SK-N-SH (cell line): Measurements from ENCODE around the gene TCEAL5. TPM values are rescaled to one million over a fixed set of nuclear protein-coding genes. Genes with fewer than 3 reads are reported as not detected.
A peak's percentile ranks its signal among the peaks of the same experiment; 100 is the strongest.

ENCODE experiments used
- CTCF ChIA-PET: fragments of 300-600, 350-600 bp; formaldehyde crosslinking; extraction: SDS; loops from one replicate; lab custom pipeline; 2021; lab: Yijun Ruan, JAX
- POLR2A ChIA-PET: fragments of 350-600 bp; sonication (Branson Sonifier 250); formaldehyde crosslinking; extraction: SDS; loops from one replicate; lab custom pipeline; 2020; ENCODE audit warnings: antibody characterized with exemption, inconsistent platforms; lab: Yijun Ruan, JAX
- DNase-seq: peaks from one replicate; pipeline ENCODE4 v3.0.0; 2012
- H2AFZ ChIP-seq: fragments of 200-600 bp; sonication (generic); 2 replicates; pipeline ENCODE4 v1.8.1; 2016; ENCODE audit warnings: antibody characterized with exemption, mild to moderate bottlenecking, low read depth
- H3F3A ChIP-seq: fragments of 200-600 bp; sonication (generic); replicated peaks from 2 replicates; pipeline ENCODE3; 2016; ENCODE audit warnings: antibody characterized with exemption, mild to moderate bottlenecking; ENCODE audit not compliant: insufficient read depth
- H3K27ac ChIP-seq, 2 experiments: fragments of 200-500 bp in 1 of 2; fragments of 200-600 bp in 1 of 2; sonication (Bioruptor generic) in 1 of 2; sonication (generic), shearing (Covaris generic) in 1 of 2; 2 replicates each; pipeline versions ENCODE4 v1.5.1 to v1.6.1; 2014 to 2016; ENCODE audit warnings: low read depth in 2 of 2, inconsistent platforms in 1 of 2, low read length in 1 of 2, mild to moderate bottlenecking in 1 of 2, mixed read lengths in 1 of 2
- H3K27me3 ChIP-seq: fragments of 200-600 bp; sonication (generic), shearing (Covaris generic); 2 replicates; pipeline ENCODE4 v1.6.1; 2016; ENCODE audit warnings: mixed run types; ENCODE audit not compliant: insufficient read depth
- H3K36me3 ChIP-seq, 2 experiments: fragments of 200-500 bp in 1 of 2; fragments of 200-600 bp in 1 of 2; sonication (Bioruptor generic) in 1 of 2; sonication (generic) in 1 of 2; replicated peaks in 1 of 2; 2 replicates each; pipeline versions ENCODE3 to v1.5.1; 2014 to 2016; ENCODE audit warnings: low read length in 1 of 2, mild to moderate bottlenecking in 1 of 2; ENCODE audit not compliant: insufficient read depth in 2 of 2, control insufficient read depth in 1 of 2
- H3K4me1 ChIP-seq, 2 experiments: fragments of 200-500 bp in 1 of 2; fragments of 200-600 bp in 1 of 2; sonication (Bioruptor generic) in 1 of 2; sonication (generic), shearing (Covaris generic) in 1 of 2; 2 replicates each; pipeline versions ENCODE4 v1.5.1 to v1.6.1; 2014 to 2016; ENCODE audit warnings: low read depth in 1 of 2, low read length in 1 of 2, mixed run types in 1 of 2; ENCODE audit not compliant: insufficient read depth in 2 of 2, control insufficient read depth in 1 of 2
- H3K4me2 ChIP-seq: fragments of 200-600 bp; sonication (generic), shearing (Covaris generic); 2 replicates; pipeline ENCODE4 v1.6.1; 2017; ENCODE audit warnings: mixed run types
- H3K4me3 ChIP-seq, 2 experiments: fragments of 200-500 bp in 1 of 2; fragments of 200-600 bp in 1 of 2; sonication (Bioruptor generic) in 1 of 2; sonication (generic), shearing (Covaris generic) in 1 of 2; 2 replicates each; pipeline versions ENCODE4 v1.5.1 to v1.8.1; 2014 to 2016; ENCODE audit warnings: low read depth in 2 of 2, inconsistent platforms in 1 of 2, low read length in 1 of 2, mild to moderate bottlenecking in 1 of 2, mixed read lengths in 1 of 2, moderate library complexity in 1 of 2
- H3K79me2 ChIP-seq: fragments of 200-600 bp; sonication (generic); 2 replicates; pipeline ENCODE4 v1.8.1; 2017; ENCODE audit warnings: mild to moderate bottlenecking; ENCODE audit not compliant: insufficient read depth
- H3K9ac ChIP-seq: fragments of 200-600 bp; sonication (generic); 2 replicates; pipeline ENCODE4 v1.6.1; 2017; ENCODE audit warnings: mixed run types
- H3K9me2 ChIP-seq: fragments of 200-600 bp; sonication (generic); 2 replicates; pipeline ENCODE4 v1.6.1; 2017; ENCODE audit warnings: mixed run types
- H3K9me3 ChIP-seq: fragments of 200-600 bp; sonication (generic); 2 replicates; pipeline ENCODE4 v1.6.1; 2017; ENCODE audit warnings: mixed run types, mild to moderate bottlenecking, moderate library complexity
- H4K20me1 ChIP-seq: fragments of 200-600 bp; sonication (generic); 2 replicates; pipeline ENCODE4 v1.6.1; 2017; ENCODE audit warnings: mild to moderate bottlenecking, mixed run types; ENCODE audit not compliant: insufficient read depth
- CTCF ChIP-seq: fragments of 200-600 bp; sonication (generic); IDR thresholded peaks from 2 replicates; pipeline ENCODE4 v1.6.1; 2017; ENCODE audit warnings: antibody characterized with exemption, mild to moderate bottlenecking, moderate library complexity
- FOXJ3 ChIP-seq: sonication (generic); formaldehyde crosslinking; IDR thresholded peaks from 2 replicates; pipeline ENCODE4 v1.5.1; 2020; ENCODE audit warnings: mild to moderate bottlenecking, missing genetic modification reagents
- MAX ChIP-seq: IDR thresholded peaks from 2 replicates; pipeline ENCODE4 v1.4.0; 2012; ENCODE audit warnings: low read depth
- MXI1 ChIP-seq: IDR thresholded peaks from 2 replicates; pipeline ENCODE4 v1.6.1; 2012; ENCODE audit warnings: mild to moderate bottlenecking, low read depth, low read length, improper control_type of control experiment
- NFIC ChIP-seq: IDR thresholded peaks from 2 replicates; pipeline ENCODE4 v1.4.0; 2012; ENCODE audit warnings: borderline replicate concordance
- PBX3 ChIP-seq: IDR thresholded peaks from 2 replicates; pipeline ENCODE4; 2012
- POLR2AphosphoS5 ChIP-seq: IDR thresholded peaks from 2 replicates; pipeline ENCODE4 v1.6.1; 2012; ENCODE audit warnings: low read depth, low read length
- SMC3 ChIP-seq: IDR thresholded peaks from 2 replicates; pipeline ENCODE4 v1.6.1; 2012; ENCODE audit warnings: low read depth, low read length, improper control_type of control experiment
- TAF1 ChIP-seq: IDR thresholded peaks from 2 replicates; pipeline ENCODE4 v1.6.1; 2012; ENCODE audit warnings: low read depth, mild to moderate bottlenecking, low read length, moderate library complexity, borderline replicate concordance
- TCF12 ChIP-seq: IDR thresholded peaks from 2 replicates; pipeline ENCODE4 v1.4.0; 2012
- TEAD4 ChIP-seq: IDR thresholded peaks from 2 replicates; pipeline ENCODE4 v1.4.0; 2012; ENCODE audit warnings: mild to moderate bottlenecking, borderline replicate concordance; ENCODE audit not compliant: insufficient read depth
- USF1 ChIP-seq: IDR thresholded peaks from 2 replicates; pipeline ENCODE4 v1.4.0; 2012; ENCODE audit warnings: low read depth, borderline replicate concordance
- USF2 ChIP-seq: fragments of 150-350 bp; IDR thresholded peaks from 2 replicates; pipeline ENCODE4 v1.6.1; 2017; ENCODE audit warnings: antibody characterized with exemption, low read length, low read depth, borderline replicate concordance
- ZBTB33 ChIP-seq: IDR thresholded peaks from 2 replicates; pipeline ENCODE4 v1.4.0; 2012; ENCODE audit warnings: low read depth, borderline replicate concordance
- WGBS: methylation state at CpG from one replicate; pipeline ENCODE4 v1.1.6; 2017; ENCODE audit warnings: low lambda C conversion rate; 5-methylcytosine and 5-hydroxymethylcytosine counted together
- polyA plus RNA-seq, 3 experiments: library from polyadenylated mRNA; depleted of rRNA; stranded (reverse); fragments of >200 nt; gene quantifications; 2 replicates each; pipeline ENCODE4 v1.2.3, GENCODE V29; 2012

The TCEAL5 gene
- polyA plus RNA-seq, 1 of the 3 experiments (the other 2 are of a cell fraction) = 0.43 TPM

- peak; percentile 60 for DNase-seq
- CTCF ChIA-PET = no interaction called here
- Histone ChIP-seq H3K79me2 (peaks cover 22% of the 10 kb centered on the region), H3K9me3 (no peaks in the 10 kb centered on the region), H3K36me3 (peaks cover 4 to 12% of the 10 kb centered on the region in 2 experiments), H3K4me2 (peak within 1 kb of the TSS; percentile 83), H2AFZ (peak within 1 kb of the TSS; percentile 97), H3K4me1 (peaks cover 0 to 3% of the 10 kb centered on the region in 2 experiments; a peak in 2 of 4 replicates), H3K9me2 (no peaks in the 10 kb centered on the region), H3F3A (no peaks in the 10 kb centered on the region), H3K9ac (peak within 1 kb of the TSS; percentile 77), H4K20me1 (no peaks in the 10 kb centered on the region), H3K4me3 (peak within 1 kb of the TSS; percentile 74 to 75), H3K27me3 (no peaks in the 10 kb centered on the region), H3K27ac (peak within 1 kb of the TSS; percentile 78 to 87)
- TF ChIP-seq TCF12 (no peak), TEAD4 (no peak), USF1 (peak; percentile 89), MXI1 (0 out of 2 replicates have a peak, but pooled peaks have one; percentile 34), FOXJ3 (CRISPR knock-in tag) (no peak), CTCF (no peak), SMC3 (no peak), PBX3 (peak; percentile 67), TAF1 (peak; percentile 32; the same call in 1 of the 2 replicates), ZBTB33 (no peak), POLR2AphosphoS5 (peak; percentile 75), MAX (no peak), USF2 (peak; percentile 44; the same call in 1 of the 2 replicates), NFIC (no peak)
- WGBS = 2% methylated on average over 22 of the region's 22 CpGs
- POLR2A ChIA-PET = interaction anchor here (0.6 to 2.1 kb wide), 5 partner anchors 22 to 1837 kb away, joined by 3 to 14 read pairs (median 3); partner anchors contain the start of genes BEX4, TCEAL5 and TCEAL7
These were observed 21.5 kb downstream of the TCEAL5 start, which contains the start of gene TCEAL8 for GRCh38 chrX:103254921-103255493. TSS of gene TCEAL8 (minus strand) at chrX:103255155. CDS start at chrX:103253979, 1,176 bp downstream.
